Prostate gland (tissue), 2 donors: ENCODE results near the gene DACH1. TPM values are rescaled to one million over a fixed set of nuclear protein-coding genes. Genes with fewer than 3 reads are reported as not detected.

ENCODE experiments used
- DNase-seq: peaks from one replicate; pipeline ENCODE4 v3.0.0-alpha.2; 2019; ENCODE audit warnings: low spot score
- H3K27ac ChIP-seq, 2 donors: fragments of 200-600 bp; sonication (generic); 2 replicates each; pipeline ENCODE4 v1.5.1; 2017 to 2019
- H3K27me3 ChIP-seq: fragments of 200-600 bp; sonication (generic); replicated peaks from 2 replicates; pipeline ENCODE4 v1.5.1; 2019; ENCODE audit not compliant: insufficient read depth
- H3K36me3 ChIP-seq, 2 donors: fragments of 200-600 bp; sonication (generic); 1 replicate in 1 of 2; 2 replicates in 1 of 2; pipeline versions ENCODE4 v1.5.1 to v1.8.1; 2017 to 2019
- H3K4me1 ChIP-seq: fragments of 200-600 bp; sonication (generic); replicated peaks from 2 replicates; pipeline ENCODE4 v1.5.1; 2019
- H3K4me3 ChIP-seq, 2 donors: fragments of 200-600 bp; sonication (generic); 2 replicates each; pipeline ENCODE4 v1.5.1; 2017 to 2019
- H3K9me3 ChIP-seq: fragments of 200-600 bp; sonication (generic); 2 replicates; pipeline ENCODE4 v1.5.1; 2017
- POLR2A ChIP-seq: fragments of 450-650 bp; IDR thresholded peaks from one replicate; pipeline ENCODE4 v1.6.1; 2016; ENCODE audit warnings: antibody characterized with exemption, mild to moderate bottlenecking
- POLR2AphosphoS5 ChIP-seq: sonication (generic); formaldehyde crosslinking; IDR thresholded peaks from one replicate; pipeline ENCODE4 v1.6.1; 2017; ENCODE audit warnings: antibody characterized with exemption
- WGBS: methylation state at CpG from one replicate; pipeline ENCODE4 v1.1.5; 2018; 5-methylcytosine and 5-hydroxymethylcytosine counted together
- intact Hi-C: fragments of 100-400 bp; cut with DNase I; formaldehyde crosslinking; loops from one replicate; pipeline ENCODE4 v1.14.2; 2022
- total RNA-seq, 2 donors: library from RNA; depleted of rRNA; stranded (reverse); fragments of >200 nt; gene quantifications; one replicate each; pipeline ENCODE4 v1.1.0, GENCODE V29; 2016
- TF ChIP-seq, protein P1 (sequence below), 4 experiments: fragments of 200-600 bp in 2 of 4; fragments of 450-650 bp in 2 of 4; sonication (generic) in 2 of 4; IDR thresholded peaks; 1 replicate in 3 of 4; 2 replicates in 1 of 4; pipeline ENCODE4 v1.5.1; 2016 to 2019; ENCODE audit warnings: antibody characterized with exemption in 4 of 4, mild to moderate bottlenecking in 2 of 4, moderate library complexity in 2 of 4

Gene DACH1
- total RNA-seq, 2 donors from 2014 or later: 14.6 to 18.0 TPM

DNA sequence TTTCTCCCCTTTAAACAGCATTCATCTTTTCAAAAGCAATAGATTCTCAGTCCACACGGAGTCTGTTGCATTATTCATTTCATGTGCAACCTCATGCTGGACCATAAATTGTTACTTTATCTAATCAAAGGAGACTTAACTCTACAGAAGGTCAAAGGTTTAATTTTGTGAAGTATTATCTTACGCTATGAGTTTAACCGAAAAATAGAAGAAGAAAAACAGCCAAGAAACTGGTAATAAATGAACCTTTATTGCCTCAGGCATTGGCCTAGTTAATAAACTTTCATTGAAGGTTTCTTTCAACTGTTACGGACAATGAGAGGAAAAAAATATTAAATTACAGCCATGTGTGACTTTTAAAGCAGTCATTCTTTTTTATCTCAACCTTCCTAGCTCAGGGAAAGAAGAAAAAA lies 223.6 kb downstream of the DACH1 start:
- 30% methylated on average over 4 of the region's 4 CpGs for WGBS
- no peak for DNase-seq
- H3K27me3 ChIP-seq: no peaks in the 10 kb centered on the region

DNA sequence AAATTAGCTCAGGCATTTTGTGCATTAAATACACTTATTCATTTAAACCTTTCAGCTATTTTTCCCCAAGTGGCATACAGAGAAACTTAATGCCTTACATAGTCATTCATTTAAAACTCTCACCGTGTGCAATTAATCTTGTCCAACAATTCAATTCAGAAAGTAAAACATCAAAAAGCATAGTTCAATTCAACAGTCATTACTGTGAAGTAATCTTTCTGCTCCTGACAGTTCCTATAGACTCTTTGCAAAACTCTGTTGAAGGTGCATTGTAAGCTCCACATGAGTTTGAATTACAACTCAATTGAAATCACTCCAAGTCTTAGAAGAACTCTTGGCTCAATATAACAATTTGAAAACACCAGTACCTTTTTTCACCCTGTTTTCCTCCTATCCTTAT lies 228.3 kb downstream of the DACH1 start:
- Histone ChIP-seq H3K4me3 (no peak overlapping the region), H3K27me3 (no peaks in the 10 kb centered on the region), H3K27ac (no peak overlapping the region), H3K4me1 (no peaks in the 10 kb centered on the region), H3K9me3 (no peaks in the 10 kb centered on the region), H3K36me3 (no peaks in the 10 kb centered on the region)
- 21% methylated on average over 1 of the region's 1 CpG for WGBS
- no peak for TF ChIP-seq POLR2A
- TF ChIP-seq POLR2AphosphoS5: no peak
- TF ChIP-seq, protein P1, sequence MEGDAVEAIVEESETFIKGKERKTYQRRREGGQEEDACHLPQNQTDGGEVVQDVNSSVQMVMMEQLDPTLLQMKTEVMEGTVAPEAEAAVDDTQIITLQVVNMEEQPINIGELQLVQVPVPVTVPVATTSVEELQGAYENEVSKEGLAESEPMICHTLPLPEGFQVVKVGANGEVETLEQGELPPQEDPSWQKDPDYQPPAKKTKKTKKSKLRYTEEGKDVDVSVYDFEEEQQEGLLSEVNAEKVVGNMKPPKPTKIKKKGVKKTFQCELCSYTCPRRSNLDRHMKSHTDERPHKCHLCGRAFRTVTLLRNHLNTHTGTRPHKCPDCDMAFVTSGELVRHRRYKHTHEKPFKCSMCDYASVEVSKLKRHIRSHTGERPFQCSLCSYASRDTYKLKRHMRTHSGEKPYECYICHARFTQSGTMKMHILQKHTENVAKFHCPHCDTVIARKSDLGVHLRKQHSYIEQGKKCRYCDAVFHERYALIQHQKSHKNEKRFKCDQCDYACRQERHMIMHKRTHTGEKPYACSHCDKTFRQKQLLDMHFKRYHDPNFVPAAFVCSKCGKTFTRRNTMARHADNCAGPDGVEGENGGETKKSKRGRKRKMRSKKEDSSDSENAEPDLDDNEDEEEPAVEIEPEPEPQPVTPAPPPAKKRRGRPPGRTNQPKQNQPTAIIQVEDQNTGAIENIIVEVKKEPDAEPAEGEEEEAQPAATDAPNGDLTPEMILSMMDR (IDR thresholded peaks at IDR 0.05): no peak
- DNase-seq: no peak
- intact Hi-C loops: no loop called here

More for the DNA sequence above, 223.6 kb downstream of the DACH1 start:
- intact Hi-C loops: no loop called here
- Histone ChIP-seq H3K36me3 (no peaks in the 10 kb centered on the region), H3K4me3 (no peak overlapping the region), H3K4me1 (no peaks in the 10 kb centered on the region), H3K27ac (no peak overlapping the region), H3K9me3 (no peaks in the 10 kb centered on the region)
- no peak for TF ChIP-seq POLR2A
- no peak for TF ChIP-seq POLR2AphosphoS5
- TF ChIP-seq, protein P1 (IDR thresholded peaks at IDR 0.05): no peak

- WGBS: 89% methylated on average over 2 of the region's 2 CpGs
- Histone ChIP-seq H3K36me3 (no peaks in the 10 kb centered on the region), H3K27me3 (no peaks in the 10 kb centered on the region), H3K4me1 (no peaks in the 10 kb centered on the region), H3K4me3 (no peak overlapping the region), H3K27ac (no peak overlapping the region), H3K9me3 (no peaks in the 10 kb centered on the region)
- no peak for TF ChIP-seq POLR2AphosphoS5
- TF ChIP-seq POLR2A: no peak
- TF ChIP-seq, protein P1 (IDR thresholded peaks at IDR 0.05): no peak
- DNase-seq: no peak
- intact Hi-C loops: no loop called here
These were observed 232.2 kb downstream of the DACH1 start for GRCh38 chr13:71634602-71635443.

DNA sequence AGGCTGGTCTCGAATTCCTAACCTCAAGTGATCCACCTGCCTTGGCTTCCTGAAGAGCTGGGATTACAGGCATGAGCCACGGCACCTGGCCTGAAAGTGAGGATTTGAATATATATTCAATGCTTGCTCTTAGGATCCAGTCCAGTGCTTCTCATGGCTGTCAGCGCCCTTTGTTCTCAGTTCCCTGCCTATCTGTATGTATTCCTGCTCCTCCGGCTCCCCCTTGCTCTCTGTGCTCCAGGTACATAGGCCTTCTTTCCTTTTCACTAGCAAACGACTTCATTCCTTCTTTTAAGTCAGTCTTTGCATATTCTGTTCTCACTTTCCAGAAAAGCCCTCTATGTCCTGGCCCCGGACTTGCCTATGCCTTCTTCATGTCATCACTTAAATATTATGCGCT lies 232.8 kb downstream of the DACH1 start:
- H3K9me3 ChIP-seq: no peaks in the 10 kb centered on the region
- WGBS: 95% methylated on average over 7 of the region's 7 CpGs
- no peaks in the 10 kb centered on the region for H3K27me3 ChIP-seq
- no peaks in the 10 kb centered on the region for H3K36me3 ChIP-seq
- no peak for DNase-seq
- H3K4me3 ChIP-seq: no peak overlapping the region
- TF ChIP-seq, protein P1 (IDR thresholded peaks at IDR 0.05): no peak
- TF ChIP-seq POLR2A: no peak
- TF ChIP-seq POLR2AphosphoS5: no peak
- no peaks in the 10 kb centered on the region for H3K4me1 ChIP-seq
- H3K27ac ChIP-seq: no peak overlapping the region
- intact Hi-C loops: no loop called here

GRCh38 chr13:71632721-71633120 lies 234.3 kb downstream of the DACH1 start:
- Histone ChIP-seq H3K36me3 (no peaks in the 10 kb centered on the region), H3K27ac (no peak overlapping the region), H3K4me1 (no peaks in the 10 kb centered on the region), H3K27me3 (no peaks in the 10 kb centered on the region), H3K4me3 (no peak overlapping the region), H3K9me3 (no peaks in the 10 kb centered on the region)
- TF ChIP-seq POLR2A (no peak), POLR2AphosphoS5 (no peak)
- TF ChIP-seq, protein P1 (IDR thresholded peaks at IDR 0.05): no peak
- no peak for DNase-seq
- intact Hi-C loops: no loop called here
- WGBS: 97% methylated on average over 1 of the region's 1 CpG
